HT-29 (cell line): Measurements from ENCODE around the gene EXD1. TPM values are rescaled to one million over a fixed set of nuclear protein-coding genes. Genes with fewer than 3 reads are reported as not detected.
"Not testable (repeated sequence)": the region's sequence is repeated elsewhere in the genome, so short reads cannot be mapped to it uniquely, and the experiment has no call there.

ENCODE experiments used
- DNase-seq: peaks from one replicate; pipeline ENCODE4 v3.0.0-alpha.2; 2015; ENCODE audit warnings: low spot score
- total RNA-seq: library from RNA; depleted of rRNA; stranded (reverse); fragments of >200 nt; shearing (Covaris generic); gene quantifications from 2 replicates; pipeline ENCODE4 v1.2.3, GENCODE V29; 2014; rRNA removed

Gene EXD1
- not detected in 2 replicates for total RNA-seq

GRCh38 chr15:41230650-41231421, at the start of gene EXD1, which contains the start of gene CHP1:
EXD1 (minus strand) TSS chr15:41230757; CDS start chr15:41226575, 4,182 bp downstream.
CHP1 (plus strand) TSS chr15:41231268; CDS start chr15:41231383, 115 bp downstream.
- peak; percentile 99 for DNase-seq

- DNase-seq: no peak
Measured at GRCh38 chr15:41279535-41280283, 49.2 kb upstream of the EXD1 start.

GRCh38 chr15:41278319-41278718, 47.8 kb upstream of the EXD1 start:
- no peak for DNase-seq

GRCh38 chr15:41276831-41277230, 46.3 kb upstream of the EXD1 start:
- DNase-seq: peak; percentile 36

GRCh38 chr15:41269887-41270286, 39.3 kb upstream of the EXD1 start:
- DNase-seq: no peak

- no peak for DNase-seq
Measured at GRCh38 chr15:41263891-41264351, 33.4 kb upstream of the EXD1 start.

GRCh38 chr15:41262571-41262970, 32.0 kb upstream of the EXD1 start:
- DNase-seq: no peak

- DNase-seq: not testable (repeated sequence)
Measured at GRCh38 chr15:41260924-41261323, 30.4 kb upstream of the EXD1 start.

- no peak for DNase-seq
Measured at GRCh38 chr15:41259546-41260189, 29.1 kb upstream of the EXD1 start.

- peak; percentile 79 for DNase-seq
Measured at GRCh38 chr15:41258750-41259471, 28.4 kb upstream of the EXD1 start.

GRCh38 chr15:41256577-41257038, 26.1 kb upstream of the EXD1 start:
- DNase-seq: peak; percentile 57

- no peak for DNase-seq
Measured at GRCh38 chr15:41256103-41256502, 25.5 kb upstream of the EXD1 start.

- no peak for DNase-seq
Measured at GRCh38 chr15:41254560-41254959, 24.0 kb upstream of the EXD1 start.

- DNase-seq: no peak
Measured at GRCh38 chr15:41251411-41251810, 20.9 kb upstream of the EXD1 start.

- DNase-seq: not testable (repeated sequence)
Measured at GRCh38 chr15:41250745-41251144, 20.2 kb upstream of the EXD1 start.

GRCh38 chr15:41241221-41241964, 10.8 kb upstream of the EXD1 start:
- DNase-seq: peak; percentile 54

GRCh38 chr15:41238100-41238499, 7.5 kb upstream of the EXD1 start:
- no peak for DNase-seq

- DNase-seq: no peak
Measured at GRCh38 chr15:41235929-41236328, 5.4 kb upstream of the EXD1 start.

GRCh38 chr15:41235228-41235627, 4.7 kb upstream of the EXD1 start:
- DNase-seq: not testable (repeated sequence)

- no peak for DNase-seq
Measured at GRCh38 chr15:41233367-41233771, 2.8 kb upstream of the EXD1 start.
